HG03103 (cell line): ENCODE results near the gene DHRS9.
"Not testable (repeated sequence)": the region's sequence is repeated elsewhere in the genome, so short reads cannot be mapped to it uniquely, and the experiment has no call there.

Experiments used
- ATAC-seq: cut with Tn5 transposase; IDR thresholded peaks from one replicate; pipeline ENCODE4 v1.9.1; 2021; ENCODE audit warnings: low read depth; ENCODE audit not compliant: unreplicated experiment

DHRS9 gene

DNA sequence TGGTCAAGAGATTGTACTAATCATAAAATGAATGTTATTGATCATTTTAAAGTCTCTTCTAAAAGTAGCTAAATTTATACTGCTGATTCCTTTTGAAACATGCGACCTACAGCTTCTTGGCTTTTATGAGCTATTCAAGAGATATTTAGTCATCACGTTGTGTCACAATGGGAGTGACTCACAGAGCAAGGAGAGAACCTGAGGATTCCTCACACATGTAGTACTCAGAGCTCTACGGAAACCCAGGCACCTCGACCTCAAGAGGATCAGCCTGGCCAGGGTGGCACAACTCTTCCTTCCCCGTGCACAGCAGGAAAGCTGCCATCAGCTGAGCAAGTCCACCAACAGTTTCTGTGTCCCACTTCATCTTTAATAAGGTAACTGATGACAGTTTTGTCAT is at the start of gene DHRS9:
Gene DHRS9, plus strand, starts transcription at position 223 of the 400 bp plus-strand sequence. CDS start 12,019 bp downstream, outside the sequence.
- no peak for ATAC-seq

DNA sequence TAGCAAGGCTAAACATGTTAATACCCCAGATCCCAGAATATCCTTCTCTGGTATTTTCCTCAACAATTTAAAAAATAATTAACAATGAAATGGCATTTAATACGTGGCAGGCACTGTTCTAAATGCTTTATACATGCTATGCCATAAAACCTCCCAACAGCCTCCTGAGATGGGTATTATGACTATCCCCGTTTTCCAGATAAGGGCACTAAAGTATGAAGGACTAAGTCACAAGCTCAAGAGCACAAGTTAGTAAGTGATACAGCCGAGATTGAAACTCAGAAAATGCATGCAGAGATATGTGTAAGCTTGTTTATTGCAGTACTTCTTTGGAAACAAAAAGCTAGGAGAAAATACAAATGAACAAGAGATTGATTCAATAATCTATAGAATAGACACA is 46.2 kb upstream of the DHRS9 start:
- no peak for ATAC-seq

DNA sequence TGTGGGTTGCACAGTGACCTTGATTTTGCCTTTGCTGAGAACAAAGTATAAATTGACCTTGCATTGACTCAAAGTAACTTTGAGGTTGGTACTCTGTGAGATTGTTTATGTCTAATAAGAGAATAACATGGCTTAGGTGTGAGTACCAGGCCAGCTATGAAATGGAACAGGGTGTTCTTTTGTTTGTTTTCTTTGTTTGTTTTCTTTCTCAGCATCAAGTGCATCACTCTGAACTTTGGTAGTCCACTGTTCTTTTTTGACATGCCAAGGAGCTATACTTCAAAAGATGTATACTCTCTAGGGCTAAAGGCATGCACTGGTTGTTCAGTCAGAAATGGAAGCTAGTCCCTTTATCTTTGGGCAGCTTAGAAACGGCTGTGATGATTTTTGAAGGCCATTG is 43.3 kb upstream of the DHRS9 start:
- ATAC-seq, result no peak

DNA sequence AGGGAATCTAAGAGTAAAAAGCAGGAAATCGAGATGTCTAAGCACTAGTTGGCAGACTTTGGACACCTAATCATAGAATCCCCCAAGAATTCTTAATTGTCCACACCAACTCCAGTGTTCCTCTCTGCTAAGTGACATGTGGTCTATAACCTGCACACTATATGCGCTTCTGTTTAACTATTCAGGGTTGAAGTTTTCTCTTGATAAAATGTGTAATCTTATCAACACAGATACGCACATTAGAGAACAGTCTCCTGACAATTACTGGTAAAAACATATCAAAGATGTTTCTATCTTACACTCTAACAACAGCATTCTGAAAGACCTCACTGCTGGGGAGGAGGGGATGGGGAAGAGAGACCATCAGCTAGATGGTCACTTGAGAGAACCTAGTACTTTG is 42.1 kb upstream of the DHRS9 start:
- ATAC-seq, result no peak

DNA sequence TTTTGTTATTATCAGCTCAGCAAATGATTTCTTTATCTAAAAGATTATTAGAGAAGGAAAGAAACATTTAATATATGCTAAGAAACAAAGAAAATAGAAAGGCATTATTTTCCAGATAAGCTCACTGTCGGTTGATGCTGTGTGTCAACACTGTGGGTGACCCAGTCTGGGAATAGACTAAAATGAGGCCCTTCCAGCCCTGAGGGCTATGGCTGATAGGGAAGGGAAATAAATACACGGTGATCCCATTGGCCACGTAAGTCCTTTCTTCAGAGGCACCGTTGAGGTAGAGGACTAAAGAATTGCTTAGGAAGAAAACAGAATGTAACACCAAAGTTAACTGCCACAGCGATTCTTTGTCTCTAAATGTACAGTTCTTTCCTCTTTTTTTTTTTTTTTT is 40.0 kb upstream of the DHRS9 start:
- ATAC-seq, result no peak

DNA sequence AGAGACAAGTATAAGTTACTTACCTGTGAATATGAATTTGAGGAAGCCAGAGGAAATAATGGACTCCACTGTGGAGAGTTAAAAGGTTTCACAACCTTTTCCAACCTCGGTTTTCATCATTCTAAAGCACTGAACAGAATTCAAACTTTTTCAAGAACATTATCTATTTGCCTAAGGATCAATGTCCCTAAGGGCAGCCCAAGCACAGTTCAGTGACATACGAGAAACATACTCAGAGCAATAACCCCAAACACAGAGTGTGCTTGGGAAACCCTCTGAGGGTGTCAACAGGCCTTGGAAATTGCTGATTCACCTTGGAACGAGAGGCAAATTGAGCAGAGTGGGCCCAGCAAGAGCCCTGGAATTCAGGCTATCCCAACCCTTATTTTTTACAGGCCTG is 38.2 kb upstream of the DHRS9 start, which contains the start of gene ABCB11:
Gene ABCB11, minus strand, starts transcription at position 123 of the 400 bp plus-strand sequence. CDS start 13,199 bp downstream, outside the sequence.
- no peak for ATAC-seq

- no peak for ATAC-seq
Observed at GRCh38 chr2:169034256-169034655, 35.1 kb upstream of the DHRS9 start.

DNA sequence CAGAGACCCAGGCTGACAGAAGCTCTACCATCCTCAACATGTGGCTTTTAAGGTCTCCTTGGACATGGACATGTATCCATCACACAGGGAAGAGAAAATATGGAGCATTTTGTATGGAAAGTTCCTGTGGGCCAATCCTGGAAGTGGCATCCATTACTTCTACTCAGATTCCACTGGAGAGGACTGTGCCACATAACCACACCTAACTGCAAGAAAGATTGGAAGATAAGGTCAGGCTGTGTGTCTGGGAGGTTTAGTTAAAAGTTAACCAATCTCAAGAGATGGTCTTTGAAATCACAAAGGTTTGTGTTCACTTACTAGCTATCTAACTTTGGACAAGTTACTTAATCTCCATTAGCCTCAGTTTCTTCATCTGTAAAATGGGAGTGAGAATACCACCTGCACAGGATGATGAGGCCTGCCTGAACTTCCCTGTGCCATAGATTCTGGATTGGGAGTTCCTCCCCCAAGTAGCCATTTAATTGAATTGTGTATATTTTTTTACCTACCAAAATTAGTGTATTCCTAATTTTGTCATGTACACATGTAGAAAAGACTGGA is 34.3 kb upstream of the DHRS9 start:
- ATAC-seq, result no peak

- no peak for ATAC-seq
Observed at GRCh38 chr2:169035887-169036286, 33.5 kb upstream of the DHRS9 start.

GRCh38 chr2:169036736-169037440 is 32.5 kb upstream of the DHRS9 start:
- ATAC-seq, result no peak

GRCh38 chr2:169038338-169038757 is 31.0 kb upstream of the DHRS9 start:
- peak; percentile 46 for ATAC-seq

DNA sequence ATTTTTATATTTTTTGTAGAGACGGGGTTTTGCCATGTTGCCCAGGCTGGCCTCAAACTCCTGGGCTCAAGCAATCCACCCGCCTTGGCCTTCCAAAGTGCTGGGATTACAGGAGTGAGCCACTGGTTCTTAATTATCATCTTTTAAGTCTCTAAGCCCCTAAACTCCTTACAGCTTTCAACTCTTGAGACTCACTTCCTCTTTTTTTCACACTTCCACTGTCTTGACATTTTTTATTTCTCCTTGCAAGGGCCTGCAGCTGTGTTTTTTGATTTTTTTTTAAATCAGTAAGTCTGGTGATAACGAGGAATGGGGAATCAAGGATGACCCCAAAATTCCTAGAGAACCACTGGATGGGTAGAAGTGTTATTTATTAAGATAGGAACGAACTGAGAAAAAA is 29.7 kb upstream of the DHRS9 start:
- no peak for ATAC-seq

DNA sequence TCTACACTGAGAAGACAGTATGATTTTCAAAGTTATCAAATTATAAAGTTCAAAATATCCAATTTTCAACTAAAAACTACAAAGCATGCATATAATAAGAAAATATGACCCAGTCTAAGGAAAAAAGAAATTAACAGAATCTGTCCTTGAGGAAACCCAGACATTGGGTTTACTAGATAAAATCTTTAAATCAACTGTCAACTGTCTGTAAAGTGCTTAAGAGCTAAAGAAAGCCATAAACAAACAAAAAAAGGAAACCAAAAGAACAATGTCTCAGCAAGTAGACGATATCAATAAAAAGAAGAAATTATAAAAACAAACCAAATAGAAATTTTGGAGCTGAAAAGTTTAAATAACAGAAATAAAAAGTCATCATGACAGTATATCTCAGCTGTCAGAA is 27.8 kb upstream of the DHRS9 start:
- ATAC-seq, result no peak

DNA sequence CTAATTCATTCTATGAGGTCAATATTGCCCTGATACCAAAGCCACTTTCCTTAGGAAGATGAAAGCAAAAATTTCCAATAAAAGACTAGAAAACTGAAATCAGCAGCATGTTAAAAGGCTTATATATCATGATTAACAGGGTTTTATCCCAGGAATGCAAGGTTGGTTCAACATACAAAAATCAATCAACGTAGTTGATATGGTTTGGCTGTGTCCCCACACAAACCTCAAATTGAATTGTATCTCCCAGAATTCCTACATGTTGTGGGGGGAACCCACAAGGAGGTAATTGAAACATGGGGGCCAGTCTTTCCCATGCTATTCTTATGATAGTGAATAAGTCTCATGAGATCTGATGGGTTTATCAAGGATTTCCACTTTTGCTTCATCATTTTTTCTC is 26.5 kb upstream of the DHRS9 start:
- no peak for ATAC-seq

DNA sequence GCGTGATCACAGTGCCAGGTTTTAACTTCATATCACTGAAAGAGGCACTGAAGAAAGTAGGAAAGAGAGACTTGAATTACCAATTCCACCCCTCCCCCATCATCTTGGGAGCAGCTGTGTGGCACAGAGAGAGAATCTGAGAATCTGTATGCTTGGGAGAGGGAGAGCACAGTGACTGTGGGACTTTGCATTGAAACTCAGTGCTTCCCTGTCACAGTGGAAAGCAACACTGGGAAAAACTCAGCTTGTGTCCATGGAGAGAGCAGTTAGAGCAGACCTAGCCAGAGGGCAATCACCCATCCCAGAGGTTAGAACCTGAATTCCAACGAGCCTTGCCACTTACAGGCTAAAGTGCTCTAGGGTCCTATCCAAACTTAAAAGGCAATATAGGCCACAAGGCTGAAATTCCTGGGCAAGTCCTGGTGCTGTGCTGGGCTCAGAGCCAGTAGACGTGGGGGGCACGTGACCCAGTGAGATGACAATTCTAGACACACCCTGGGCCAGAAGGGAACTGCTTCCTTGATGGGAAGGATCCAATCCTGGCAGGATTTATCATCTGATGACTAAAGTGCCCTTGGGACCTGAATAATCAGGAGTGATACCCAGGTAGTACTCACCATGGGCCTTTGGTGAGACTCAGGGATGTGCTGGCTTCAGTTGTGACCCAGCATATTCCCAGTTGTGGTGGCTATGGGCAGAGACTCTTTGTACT is 22.8 kb upstream of the DHRS9 start:
- no peak for ATAC-seq

DNA sequence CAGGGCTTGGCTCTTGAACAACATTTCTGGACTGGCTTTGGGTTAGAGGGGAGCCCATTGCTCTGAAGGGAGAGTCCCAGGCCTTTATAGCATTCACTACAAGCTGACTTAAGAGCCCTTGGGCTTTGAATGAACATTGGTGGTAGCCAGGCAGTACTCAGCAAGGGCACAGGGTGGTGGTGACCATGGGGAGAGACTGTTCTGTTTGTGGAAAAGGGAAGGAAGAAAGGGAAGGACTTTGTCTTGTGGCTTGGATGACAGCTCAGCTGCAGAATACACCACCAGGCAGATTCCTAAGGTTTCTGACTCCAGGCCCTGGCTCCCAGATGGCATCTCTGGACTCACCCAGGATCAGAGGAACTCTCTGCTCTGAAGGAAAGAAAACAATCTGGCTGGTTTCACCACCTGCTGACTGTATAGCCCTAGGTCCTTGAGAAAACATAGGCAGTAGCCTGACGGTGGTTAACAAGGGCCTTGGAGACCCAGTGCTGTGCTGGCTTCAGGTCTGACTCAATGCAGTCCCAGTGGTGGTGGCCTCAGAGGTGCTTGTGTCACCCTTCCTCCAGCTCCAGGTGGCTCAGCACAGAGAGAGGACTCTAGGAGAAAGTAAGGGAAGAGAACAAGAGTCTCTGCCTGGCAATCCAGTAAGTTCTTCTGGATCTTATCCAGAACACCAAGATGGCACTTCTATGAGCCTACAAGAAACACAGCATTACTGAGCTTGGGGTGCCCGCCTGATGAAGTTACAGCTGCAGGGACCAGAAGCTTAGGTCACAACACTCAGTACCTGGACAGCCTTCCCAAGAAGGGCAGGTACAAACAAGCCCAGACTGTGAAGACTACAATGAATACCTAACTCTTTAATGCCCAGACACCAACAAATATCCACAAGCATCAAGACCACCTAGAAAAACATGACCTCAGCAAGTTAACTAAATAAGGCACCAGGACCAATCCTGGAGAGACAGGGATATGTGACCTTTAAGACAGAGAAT is 21.8 kb upstream of the DHRS9 start:
- ATAC-seq, result no peak

DNA sequence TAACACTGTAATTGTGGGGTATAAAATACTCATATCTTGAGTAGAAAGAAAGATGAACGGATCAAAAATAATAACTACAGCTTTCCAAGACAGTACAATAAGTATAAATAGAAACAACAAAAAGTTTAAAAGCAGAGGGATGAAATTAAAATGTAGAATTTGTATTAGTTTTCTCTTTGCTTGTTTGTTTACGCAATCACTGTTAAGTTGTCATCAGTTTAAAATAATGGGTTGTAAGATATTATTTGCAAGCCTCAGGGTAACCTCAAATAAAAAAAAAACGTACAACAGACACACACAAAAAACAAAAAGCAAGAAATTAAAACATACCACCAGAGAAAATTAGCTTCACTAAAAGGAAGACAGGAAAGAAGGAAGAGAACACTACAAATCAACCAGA is 20.2 kb upstream of the DHRS9 start:
- ATAC-seq, result no peak

DNA sequence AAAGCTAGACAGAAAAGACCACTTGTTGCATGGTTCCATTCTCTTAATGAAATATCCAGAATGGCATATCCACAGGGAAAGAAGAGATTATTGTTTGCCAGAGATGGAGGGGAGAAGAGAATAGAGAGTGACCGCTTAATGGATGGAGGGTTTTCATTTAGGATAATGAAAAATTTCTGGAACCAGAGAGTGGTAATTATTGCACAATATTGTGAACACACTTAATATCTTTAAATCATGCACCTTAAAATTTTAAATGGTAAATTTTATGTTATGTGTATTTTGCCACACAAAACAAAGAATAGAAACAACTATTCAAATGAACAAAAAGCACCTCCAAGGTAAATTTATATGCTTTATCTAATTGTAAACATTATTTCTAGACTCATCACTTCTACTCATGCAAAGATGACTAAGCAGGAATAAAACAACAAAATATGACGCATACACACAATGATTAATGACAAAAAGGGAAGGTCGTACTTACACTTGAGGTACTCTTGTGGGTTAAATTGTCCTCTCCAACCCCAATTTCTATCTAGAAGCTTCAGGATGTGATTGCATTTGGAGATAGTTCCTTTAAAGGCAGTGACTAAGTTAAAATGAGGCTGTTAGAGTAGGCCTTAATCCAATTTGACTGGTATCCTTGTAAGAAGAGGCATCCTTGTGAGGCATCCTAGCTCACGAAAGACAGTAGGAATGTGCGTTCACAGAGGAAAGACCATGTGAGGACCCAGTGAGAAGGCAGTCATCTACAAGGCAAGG is 18.7 kb upstream of the DHRS9 start:
- no peak for ATAC-seq

DNA sequence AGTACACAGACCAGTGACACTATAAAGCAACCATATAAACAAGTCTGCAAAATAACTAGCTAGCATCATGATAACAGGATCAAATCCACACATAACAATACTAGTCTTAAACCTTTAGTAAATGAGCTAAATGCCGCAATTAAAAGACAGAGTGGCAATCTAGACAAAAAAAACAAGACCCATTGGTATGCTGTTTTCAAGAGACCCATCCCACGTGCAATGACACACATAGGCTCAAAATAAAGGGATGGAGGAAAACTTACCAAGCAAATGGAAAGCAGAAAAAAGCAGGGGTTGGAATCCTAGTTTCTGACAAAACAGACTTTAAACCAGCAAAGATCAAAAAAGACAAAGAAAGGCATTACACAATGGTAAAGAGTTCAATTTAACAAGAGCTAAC is 14.8 kb upstream of the DHRS9 start:
- ATAC-seq, result not testable (repeated sequence)

- ATAC-seq, result not testable (repeated sequence)
Observed at GRCh38 chr2:169064199-169064598, 5.2 kb upstream of the DHRS9 start.
